Keratinocyte (primary cell): ENCODE data around the gene MYBPC2. TPM values are rescaled to one million over a fixed set of nuclear protein-coding genes. Genes with fewer than 3 reads are reported as not detected.

Experiments
- DNase-seq: peaks from one replicate; pipeline ENCODE4 v3.0.0-alpha.2; 2011; ENCODE audit warnings: low read depth, missing footprints, low spot score
- FAIRE-seq: peaks from 2 replicates; lab custom pipeline; 2011; peaks lifted over from hg19 to GRCh38; lab: Jason Lieb, UNC
- H2AFZ ChIP-seq: 2 replicates; pipeline ENCODE4 v1.6.0; 2012; ENCODE audit warnings: low read length, control low read depth, inconsistent platforms; ENCODE audit not compliant: control insufficient read depth
- H3K27ac ChIP-seq: 2 replicates; pipeline ENCODE4 v1.5.1; 2011; ENCODE audit warnings: low read length; ENCODE audit not compliant: control insufficient read depth, insufficient read depth
- H3K27me3 ChIP-seq: 3 replicates; pipeline ENCODE4 v1.6.0; 2011; ENCODE audit warnings: low read length; ENCODE audit not compliant: control insufficient read depth, insufficient read depth; ENCODE audit errors: extremely low read depth
- H3K36me3 ChIP-seq, 2 experiments: 2 replicates in 1 of 2; 3 replicates in 1 of 2; pipeline ENCODE4 v1.5.1; 2011; ENCODE audit warnings: low read length in 2 of 2, mild to moderate bottlenecking in 1 of 2; ENCODE audit not compliant: control insufficient read depth in 2 of 2, insufficient read depth in 2 of 2; ENCODE audit errors: extremely low read depth in 1 of 2
- H3K4me1 ChIP-seq: 3 replicates; pipeline ENCODE4 v1.5.1; 2011; ENCODE audit warnings: low read length; ENCODE audit not compliant: control insufficient read depth, insufficient read depth; ENCODE audit errors: extremely low read depth
- H3K4me2 ChIP-seq: 3 replicates; pipeline ENCODE4 v1.6.0; 2011; ENCODE audit warnings: low read depth, low read length; ENCODE audit not compliant: control insufficient read depth, insufficient read depth; ENCODE audit errors: extremely low read depth
- H3K4me3 ChIP-seq, 3 experiments: fragments of 200-600 bp in 1 of 3; sonication (generic) in 1 of 3; 2 replicates in 2 of 3; 3 replicates in 1 of 3; pipeline ENCODE4 v1.5.1; 2011 to 2016; ENCODE audit warnings: low read length in 3 of 3, mild to moderate bottlenecking in 3 of 3, control low read depth in 2 of 3, inconsistent platforms in 1 of 3, low read depth in 1 of 3, mixed read lengths in 1 of 3, mixed run types in 1 of 3, moderate library complexity in 1 of 3; ENCODE audit not compliant: control insufficient read depth in 2 of 3, insufficient read depth in 2 of 3; ENCODE audit errors: extremely low read depth in 1 of 3
- H3K79me2 ChIP-seq: 2 replicates; pipeline ENCODE4 v1.6.0; 2012; ENCODE audit warnings: low read length; ENCODE audit not compliant: control insufficient read depth, insufficient read depth
- H3K9ac ChIP-seq: 3 replicates; pipeline ENCODE4 v1.6.0; 2011; ENCODE audit warnings: low read length; ENCODE audit not compliant: control insufficient read depth, insufficient read depth; ENCODE audit errors: extremely low read depth
- H3K9me1 ChIP-seq: 3 replicates; pipeline ENCODE4 v1.6.0; 2011; ENCODE audit warnings: low read length; ENCODE audit not compliant: control insufficient read depth, insufficient read depth; ENCODE audit errors: extremely low read depth
- H3K9me3 ChIP-seq: 2 replicates; pipeline ENCODE4 v1.5.1; 2012; ENCODE audit warnings: low read depth, low read length; ENCODE audit not compliant: control insufficient read depth
- H4K20me1 ChIP-seq: 3 replicates; pipeline ENCODE4 v1.6.0; 2011; ENCODE audit warnings: low read length; ENCODE audit not compliant: control insufficient read depth, insufficient read depth; ENCODE audit errors: extremely low read depth
- CTCF ChIP-seq, 3 experiments: IDR thresholded peaks in 1 of 3; conservative IDR thresholded peaks in 1 of 3; optimal IDR thresholded peaks in 1 of 3; 2 replicates in 2 of 3; 3 replicates in 1 of 3; pipeline versions ENCODE3 to v1.5.1; 2011; ENCODE audit warnings: low read length in 3 of 3, mild to moderate bottlenecking in 3 of 3, moderate library complexity in 2 of 3, control low read depth in 1 of 3, inconsistent platforms in 1 of 3; ENCODE audit not compliant: insufficient read depth in 2 of 3; ENCODE audit errors: extremely low read depth in 1 of 3
- EZH2 ChIP-seq: IDR thresholded peaks from one replicate; pipeline ENCODE4 v1.6.1; 2012; ENCODE audit warnings: inconsistent platforms, mild to moderate bottlenecking, low read length, moderate library complexity
- dilution Hi-C: fragments of 300-500 bp; cut with MboI; formaldehyde crosslinking; loops from one replicate; pipeline ENCODE4 v1.7.0; 2020; ENCODE audit warnings: low sequenced_read_pairs; ENCODE audit not compliant: extremely low pct_ligation_motif_present
- polyA plus RNA-seq, 5 experiments: library from polyadenylated mRNA; depleted of rRNA in 3 of 5; stranded (reverse) in 3 of 5; stranded (forward) in 1 of 5; unstranded in 1 of 5; fragments of >200 nt; gene quantifications; 1 replicate in 1 of 5; 2 replicates in 3 of 5; 3 replicates in 1 of 5; pipeline versions ENCODE4 v1.2.1 to v1.2.3, GENCODE V29; 2011 to 2012; ENCODE audit warnings: missing spikeins in 2 of 5, low read depth in 1 of 5, low replicate concordance in 1 of 5

The MYBPC2 gene
- polyA plus RNA-seq, 1 donor (not counting 4 experiments of a cell fraction or from before 2014, with no cell fraction given): not detected

- dilution Hi-C loops: no loop called here
- Histone ChIP-seq H3K4me3 (no peak overlapping the region), H2AFZ (no peak overlapping the region), H3K4me1 (no peaks in the 10 kb centered on the region), H4K20me1 (no peaks in the 10 kb centered on the region), H3K79me2 (no peaks in the 10 kb centered on the region), H3K36me3 (no peaks in the 10 kb centered on the region), H3K27me3 (peaks cover 11% of the 10 kb centered on the region), H3K9me3 (no peaks in the 10 kb centered on the region), H3K9me1 (no peaks in the 10 kb centered on the region), H3K27ac (no peak overlapping the region), H3K4me2 (no peak overlapping the region), H3K9ac (no peak overlapping the region)
- TF ChIP-seq EZH2: no peak
- no peak for DNase-seq
- no peak for FAIRE-seq
Measured at GRCh38 chr19:50465000-50465399, 32.3 kb downstream of the MYBPC2 start.

GRCh38 chr19:50465986-50466705 is 33.5 kb downstream of the MYBPC2 start:
- Histone ChIP-seq H3K27ac (no peak overlapping the region), H3K4me2 (no peak overlapping the region)
- dilution Hi-C loops: no loop called here

More at GRCh38 chr19:50465986-50466705, 33.5 kb downstream of the MYBPC2 start:
- FAIRE-seq (no peak), DNase-seq (no peak)
- no peak overlapping the region for H3K9ac ChIP-seq
- no peaks in the 10 kb centered on the region for H3K9me3 ChIP-seq
- no peak overlapping the region for H2AFZ ChIP-seq
- no peak overlapping the region for H3K4me3 ChIP-seq
- no peaks in the 10 kb centered on the region for H4K20me1 ChIP-seq
- peaks cover 11% of the 10 kb centered on the region for H3K27me3 ChIP-seq
- H3K36me3 ChIP-seq: no peaks in the 10 kb centered on the region
- H3K9me1 ChIP-seq: no peaks in the 10 kb centered on the region
- H3K79me2 ChIP-seq: no peaks in the 10 kb centered on the region
- TF ChIP-seq EZH2 (no peak), CTCF (optimal IDR thresholded peaks at IDR 0.05 in 1 of 3, IDR thresholded peaks at IDR 0.05 in 1 of 3, conservative IDR thresholded peaks at IDR 0.05 in 1 of 3; ENCODE audit: extremely low read depth in 1 of 3, insufficient read depth in 2 of 3, low read length in 3 of 3) (peak in 1 of 3 experiments; percentile 15)
- no peaks in the 10 kb centered on the region for H3K4me1 ChIP-seq
